SK-N-SH (cell line): ENCODE results near the gene TMEM117.

Experiments
- CHD2 ChIP-seq: fragments of 150-350 bp; IDR thresholded peaks from 2 replicates; pipeline ENCODE4 v1.6.1; 2018; ENCODE audit warnings: low read length; ENCODE audit not compliant: partially characterized antibody
- ELF1 ChIP-seq: IDR thresholded peaks from 2 replicates; pipeline ENCODE4 v1.4.0; 2012
- GABPA ChIP-seq: IDR thresholded peaks from 2 replicates; pipeline ENCODE4 v1.4.0; 2012; ENCODE audit warnings: low read depth, mild to moderate bottlenecking
- POLR2AphosphoS5 ChIP-seq: IDR thresholded peaks from 2 replicates; pipeline ENCODE4 v1.6.1; 2012; ENCODE audit warnings: low read depth, low read length
- TEAD4 ChIP-seq: IDR thresholded peaks from 2 replicates; pipeline ENCODE4 v1.4.0; 2012; ENCODE audit warnings: mild to moderate bottlenecking, borderline replicate concordance; ENCODE audit not compliant: insufficient read depth
- YY1 ChIP-seq: IDR thresholded peaks from 2 replicates; pipeline ENCODE4 v1.4.0; 2012; ENCODE audit warnings: low read depth, mild to moderate bottlenecking
- TF ChIP-seq, protein P1 (sequence below): fragments of 200-600 bp; sonication (generic); IDR thresholded peaks from 2 replicates; pipeline ENCODE4 v1.6.1; 2017; ENCODE audit warnings: antibody characterized with exemption, mild to moderate bottlenecking, moderate library complexity
- TF ChIP-seq, protein P2 (sequence below): fragments of 150-350 bp; IDR thresholded peaks from 2 replicates; pipeline ENCODE4 v1.6.1; 2017; ENCODE audit warnings: antibody characterized with exemption, low read length, low read depth, borderline replicate concordance
- TF ChIP-seq, protein P3 (sequence below): IDR thresholded peaks from 2 replicates; pipeline ENCODE4 v1.4.0; 2012; ENCODE audit warnings: low read depth
- TF ChIP-seq, protein P4 (sequence below): IDR thresholded peaks from 2 replicates; pipeline ENCODE4; 2012

DNA sequence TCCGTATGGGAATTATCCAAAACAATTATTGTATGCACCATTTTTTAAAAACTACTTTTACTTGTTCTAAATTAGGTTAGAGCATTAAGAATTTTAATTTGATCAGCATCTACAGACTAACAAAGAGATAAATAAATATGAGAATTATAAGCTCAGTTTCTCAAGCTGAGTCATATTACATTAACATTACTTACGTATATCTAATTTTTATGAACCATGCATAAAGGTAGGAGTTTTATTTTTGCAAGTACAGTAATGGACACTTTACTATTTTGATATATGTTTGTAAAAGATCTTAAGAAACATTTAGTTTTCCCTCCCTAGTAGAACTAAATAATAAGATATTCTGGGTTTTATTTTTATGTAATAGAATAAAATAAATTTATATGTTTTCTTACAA lies 410.1 kb downstream of the TMEM117 start:
- TF ChIP-seq, protein P1, sequence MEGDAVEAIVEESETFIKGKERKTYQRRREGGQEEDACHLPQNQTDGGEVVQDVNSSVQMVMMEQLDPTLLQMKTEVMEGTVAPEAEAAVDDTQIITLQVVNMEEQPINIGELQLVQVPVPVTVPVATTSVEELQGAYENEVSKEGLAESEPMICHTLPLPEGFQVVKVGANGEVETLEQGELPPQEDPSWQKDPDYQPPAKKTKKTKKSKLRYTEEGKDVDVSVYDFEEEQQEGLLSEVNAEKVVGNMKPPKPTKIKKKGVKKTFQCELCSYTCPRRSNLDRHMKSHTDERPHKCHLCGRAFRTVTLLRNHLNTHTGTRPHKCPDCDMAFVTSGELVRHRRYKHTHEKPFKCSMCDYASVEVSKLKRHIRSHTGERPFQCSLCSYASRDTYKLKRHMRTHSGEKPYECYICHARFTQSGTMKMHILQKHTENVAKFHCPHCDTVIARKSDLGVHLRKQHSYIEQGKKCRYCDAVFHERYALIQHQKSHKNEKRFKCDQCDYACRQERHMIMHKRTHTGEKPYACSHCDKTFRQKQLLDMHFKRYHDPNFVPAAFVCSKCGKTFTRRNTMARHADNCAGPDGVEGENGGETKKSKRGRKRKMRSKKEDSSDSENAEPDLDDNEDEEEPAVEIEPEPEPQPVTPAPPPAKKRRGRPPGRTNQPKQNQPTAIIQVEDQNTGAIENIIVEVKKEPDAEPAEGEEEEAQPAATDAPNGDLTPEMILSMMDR: no peak
- TF ChIP-seq, protein P2, sequence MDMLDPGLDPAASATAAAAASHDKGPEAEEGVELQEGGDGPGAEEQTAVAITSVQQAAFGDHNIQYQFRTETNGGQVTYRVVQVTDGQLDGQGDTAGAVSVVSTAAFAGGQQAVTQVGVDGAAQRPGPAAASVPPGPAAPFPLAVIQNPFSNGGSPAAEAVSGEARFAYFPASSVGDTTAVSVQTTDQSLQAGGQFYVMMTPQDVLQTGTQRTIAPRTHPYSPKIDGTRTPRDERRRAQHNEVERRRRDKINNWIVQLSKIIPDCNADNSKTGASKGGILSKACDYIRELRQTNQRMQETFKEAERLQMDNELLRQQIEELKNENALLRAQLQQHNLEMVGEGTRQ: no peak
- TF ChIP-seq GABPA (no peak), TEAD4 (no peak), POLR2AphosphoS5 (no peak), ELF1 (no peak), CHD2 (no peak), YY1 (no peak)
- TF ChIP-seq, protein P3, sequence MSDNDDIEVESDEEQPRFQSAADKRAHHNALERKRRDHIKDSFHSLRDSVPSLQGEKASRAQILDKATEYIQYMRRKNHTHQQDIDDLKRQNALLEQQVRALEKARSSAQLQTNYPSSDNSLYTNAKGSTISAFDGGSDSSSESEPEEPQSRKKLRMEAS: no peak
- TF ChIP-seq, protein P4, sequence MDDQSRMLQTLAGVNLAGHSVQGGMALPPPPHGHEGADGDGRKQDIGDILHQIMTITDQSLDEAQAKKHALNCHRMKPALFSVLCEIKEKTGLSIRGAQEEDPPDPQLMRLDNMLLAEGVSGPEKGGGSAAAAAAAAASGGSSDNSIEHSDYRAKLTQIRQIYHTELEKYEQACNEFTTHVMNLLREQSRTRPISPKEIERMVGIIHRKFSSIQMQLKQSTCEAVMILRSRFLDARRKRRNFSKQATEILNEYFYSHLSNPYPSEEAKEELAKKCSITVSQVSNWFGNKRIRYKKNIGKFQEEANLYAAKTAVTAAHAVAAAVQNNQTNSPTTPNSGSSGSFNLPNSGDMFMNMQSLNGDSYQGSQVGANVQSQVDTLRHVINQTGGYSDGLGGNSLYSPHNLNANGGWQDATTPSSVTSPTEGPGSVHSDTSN: no peak
